Memory B cell (primary cell): ENCODE data around the gene BAIAP2.
"Not testable (repeated sequence)": the region's sequence is repeated elsewhere in the genome, so short reads cannot be mapped to it uniquely, and the experiment has no call there.

Source experiments
- ATAC-seq: fragments of 150-1000 bp; cut with Tn5 transposase; 2 replicates; pipeline ENCODE4 v1.10.0; 2021; ENCODE audit warnings: low read depth, mild to moderate bottlenecking, moderate library complexity
- DNase-seq, 2 donors: peaks; one replicate each; pipeline ENCODE4 v3.0.0; 2022; ENCODE audit warnings: low spot score in 2 of 2
- H3K27ac Mint-ChIP-seq: one replicate; pipeline ENCODE4 v1.8.0; 2022; ENCODE audit warnings: mild to moderate bottlenecking, moderate library complexity, mixed read lengths
- H3K27me3 Mint-ChIP-seq: one replicate; pipeline ENCODE4 v1.8.0; 2022; ENCODE audit warnings: mixed read lengths
- H3K36me3 Mint-ChIP-seq: one replicate; pipeline ENCODE4 v1.8.0; 2022; ENCODE audit warnings: mild to moderate bottlenecking, mixed read lengths
- H3K4me1 Mint-ChIP-seq: one replicate; pipeline ENCODE4 v1.8.0; 2022; ENCODE audit warnings: mixed read lengths
- H3K4me3 Mint-ChIP-seq: one replicate; pipeline ENCODE4 v1.8.0; 2022; ENCODE audit warnings: mild to moderate bottlenecking, moderate library complexity, mixed read lengths
- H3K9me3 Mint-ChIP-seq: one replicate; pipeline ENCODE4 v1.8.0; 2022; ENCODE audit warnings: mixed read lengths

Gene BAIAP2

GRCh38 chr17:81139428-81139827 lies 104.5 kb downstream of the BAIAP2 start:
- Mint-ChIP-seq H3K4me1 (no peaks in the 10 kb centered on the region), H3K9me3 (no peaks in the 10 kb centered on the region), H3K4me3 (no peak overlapping the region), H3K36me3 (no peaks in the 10 kb centered on the region), H3K27me3 (peaks cover 11% of the 10 kb centered on the region), H3K27ac (no peak overlapping the region)
- ATAC-seq (no peak), DNase-seq (no peak)

GRCh38 chr17:81140018-81140417 lies 105.1 kb downstream of the BAIAP2 start:
- Mint-ChIP-seq H3K27ac (no peak overlapping the region), H3K36me3 (no peaks in the 10 kb centered on the region), H3K27me3 (peaks cover 11% of the 10 kb centered on the region), H3K4me3 (no peak overlapping the region), H3K9me3 (no peaks in the 10 kb centered on the region), H3K4me1 (no peaks in the 10 kb centered on the region)
- no peak for DNase-seq
- no peak for ATAC-seq

GRCh38 chr17:81140695-81141094 lies 105.7 kb downstream of the BAIAP2 start:
- DNase-seq: no peak
- no peak for ATAC-seq

GRCh38 chr17:81142301-81143199 lies 107.6 kb downstream of the BAIAP2 start:
- Mint-ChIP-seq H3K4me3 (no peak overlapping the region), H3K27me3 (peaks cover 11% of the 10 kb centered on the region)
- ATAC-seq: peak; percentile 98

More at GRCh38 chr17:81140695-81141094, 105.7 kb downstream of the BAIAP2 start:
- H3K27me3 Mint-ChIP-seq: peaks cover 11% of the 10 kb centered on the region
- H3K36me3 Mint-ChIP-seq: no peaks in the 10 kb centered on the region
- no peaks in the 10 kb centered on the region for H3K9me3 Mint-ChIP-seq
- no peaks in the 10 kb centered on the region for H3K4me1 Mint-ChIP-seq
- no peak overlapping the region for H3K27ac Mint-ChIP-seq
- H3K4me3 Mint-ChIP-seq: no peak overlapping the region

GRCh38 chr17:81143200-81143527 lies 108.2 kb downstream of the BAIAP2 start:
- H3K4me1 Mint-ChIP-seq: no peaks in the 10 kb centered on the region
- no peak overlapping the region for H3K4me3 Mint-ChIP-seq
- H3K27me3 Mint-ChIP-seq: peaks cover 11% of the 10 kb centered on the region
- no peak for DNase-seq
- H3K27ac Mint-ChIP-seq: no peak overlapping the region
- ATAC-seq: no peak
- no peaks in the 10 kb centered on the region for H3K36me3 Mint-ChIP-seq
- H3K9me3 Mint-ChIP-seq: no peaks in the 10 kb centered on the region

More at GRCh38 chr17:81142301-81143199, 107.6 kb downstream of the BAIAP2 start:
- Mint-ChIP-seq H3K36me3 (no peaks in the 10 kb centered on the region), H3K4me1 (no peaks in the 10 kb centered on the region), H3K9me3 (no peaks in the 10 kb centered on the region), H3K27ac (no peak overlapping the region)
- DNase-seq: peak; percentile 71 to 74

GRCh38 chr17:81143717-81144422 lies 108.9 kb downstream of the BAIAP2 start:
- ATAC-seq: no peak
- Mint-ChIP-seq H3K4me1 (no peaks in the 10 kb centered on the region), H3K27me3 (peaks cover 11% of the 10 kb centered on the region), H3K4me3 (no peak overlapping the region), H3K27ac (no peak overlapping the region), H3K36me3 (no peaks in the 10 kb centered on the region), H3K9me3 (no peaks in the 10 kb centered on the region)
- DNase-seq: no peak

GRCh38 chr17:81144423-81144781 lies 109.5 kb downstream of the BAIAP2 start:
- no peak overlapping the region for H3K4me3 Mint-ChIP-seq
- no peaks in the 10 kb centered on the region for H3K36me3 Mint-ChIP-seq
- no peak for ATAC-seq
- no peak for DNase-seq
- H3K9me3 Mint-ChIP-seq: no peaks in the 10 kb centered on the region
- H3K4me1 Mint-ChIP-seq: no peaks in the 10 kb centered on the region
- H3K27ac Mint-ChIP-seq: no peak overlapping the region
- H3K27me3 Mint-ChIP-seq: peaks cover 12% of the 10 kb centered on the region

GRCh38 chr17:81146208-81146607 lies 111.3 kb downstream of the BAIAP2 start:
- H3K27ac Mint-ChIP-seq, H3K4me1 Mint-ChIP-seq, H3K36me3 Mint-ChIP-seq, ATAC-seq, H3K4me3 Mint-ChIP-seq, H3K9me3 Mint-ChIP-seq, DNase-seq: not testable (repeated sequence)
- H3K27me3 Mint-ChIP-seq: peaks cover 12% of the 10 kb centered on the region

GRCh38 chr17:81147701-81148100 lies 112.8 kb downstream of the BAIAP2 start:
- no peaks in the 10 kb centered on the region for H3K9me3 Mint-ChIP-seq
- DNase-seq (no peak), ATAC-seq (no peak)
- H3K36me3 Mint-ChIP-seq: no peaks in the 10 kb centered on the region
- no peak overlapping the region for H3K4me3 Mint-ChIP-seq
- peaks cover 12% of the 10 kb centered on the region for H3K27me3 Mint-ChIP-seq
- H3K4me1 Mint-ChIP-seq: no peaks in the 10 kb centered on the region
- no peak overlapping the region for H3K27ac Mint-ChIP-seq

GRCh38 chr17:81148571-81148970 lies 113.6 kb downstream of the BAIAP2 start:
- no peak overlapping the region for H3K4me3 Mint-ChIP-seq
- peaks cover 2% of the 10 kb centered on the region for H3K4me1 Mint-ChIP-seq
- H3K27ac Mint-ChIP-seq: no peak overlapping the region
- H3K36me3 Mint-ChIP-seq: no peaks in the 10 kb centered on the region
- ATAC-seq: no peak
- peaks cover 11% of the 10 kb centered on the region for H3K27me3 Mint-ChIP-seq
- no peaks in the 10 kb centered on the region for H3K9me3 Mint-ChIP-seq
- no peak for DNase-seq

- ATAC-seq: no peak
- Mint-ChIP-seq H3K4me3 (no peak overlapping the region), H3K36me3 (no peaks in the 10 kb centered on the region), H3K4me1 (peaks cover 3% of the 10 kb centered on the region), H3K27ac (no peak overlapping the region), H3K9me3 (no peaks in the 10 kb centered on the region), H3K27me3 (peaks cover 8% of the 10 kb centered on the region)
- no peak for DNase-seq
Observed at GRCh38 chr17:81148986-81149533, 114.1 kb downstream of the BAIAP2 start.

GRCh38 chr17:81150377-81151077 lies 115.6 kb downstream of the BAIAP2 start:
- Mint-ChIP-seq H3K27me3 (peaks cover 7% of the 10 kb centered on the region), H3K4me1 (peaks cover 3% of the 10 kb centered on the region)

GRCh38 chr17:81151278-81151677 lies 116.3 kb downstream of the BAIAP2 start:
- Mint-ChIP-seq H3K36me3 (no peaks in the 10 kb centered on the region), H3K27me3 (peaks cover 7% of the 10 kb centered on the region), H3K4me1 (peaks cover 3% of the 10 kb centered on the region), H3K4me3 (no peak overlapping the region), H3K9me3 (no peaks in the 10 kb centered on the region), H3K27ac (no peak overlapping the region)
- ATAC-seq (no peak), DNase-seq (no peak)

More at GRCh38 chr17:81150377-81151077, 115.6 kb downstream of the BAIAP2 start:
- H3K27ac Mint-ChIP-seq: no peak overlapping the region
- DNase-seq (no peak), ATAC-seq (no peak)
- no peaks in the 10 kb centered on the region for H3K9me3 Mint-ChIP-seq
- H3K4me3 Mint-ChIP-seq: no peak overlapping the region
- no peaks in the 10 kb centered on the region for H3K36me3 Mint-ChIP-seq

GRCh38 chr17:81152288-81152828 lies 117.4 kb downstream of the BAIAP2 start:
- Mint-ChIP-seq H3K36me3 (no peaks in the 10 kb centered on the region), H3K27ac (no peak overlapping the region), H3K4me3 (no peak overlapping the region), H3K9me3 (no peaks in the 10 kb centered on the region), H3K27me3 (peaks cover 7% of the 10 kb centered on the region), H3K4me1 (peaks cover 3% of the 10 kb centered on the region)
- ATAC-seq (no peak), DNase-seq (no peak)
